Lung (tissue), 12 donors: ENCODE measurements around the gene GADD45GIP1. TPM values are rescaled to one million over a fixed set of nuclear protein-coding genes. Genes with fewer than 3 reads are reported as not detected.

Experiments
- ATAC-seq: fragments of 200-7000 bp; cut with Tn5 transposase; one replicate; pipeline ENCODE4 v1.9.1; 2020; ENCODE audit warnings: moderate number of reproducible peaks; ENCODE audit not compliant: insufficient read depth, low FRiP score
- DNase-seq, 3 donors: peaks; one replicate each; pipeline ENCODE4 v3.0.0-alpha.2; 2013 to 2017
- H3K27ac ChIP-seq, 2 donors: one replicate each; pipeline ENCODE4 v1.5.1; 2013; ENCODE audit warnings: mild to moderate bottlenecking in 2 of 2, moderate library complexity in 2 of 2, control low read depth in 1 of 2, inconsistent platforms in 1 of 2, low read depth in 1 of 2, low read length in 1 of 2
- H3K27me3 ChIP-seq, 3 donors: one replicate each; pipeline ENCODE4 v1.5.1; 2013; ENCODE audit warnings: low read length in 2 of 3; ENCODE audit not compliant: control insufficient read depth in 3 of 3, insufficient read depth in 3 of 3
- H3K36me3 ChIP-seq, 4 donors: one replicate each; pipeline ENCODE4 v1.5.1; 2013; ENCODE audit warnings: low read length in 4 of 4, mild to moderate bottlenecking in 1 of 4, moderate library complexity in 1 of 4; ENCODE audit not compliant: control insufficient read depth in 4 of 4, insufficient read depth in 4 of 4
- H3K4me1 ChIP-seq, 5 donors: one replicate each; pipeline ENCODE4 v1.5.1; 2013; ENCODE audit warnings: low read length in 5 of 5, mild to moderate bottlenecking in 2 of 5, moderate library complexity in 1 of 5; ENCODE audit not compliant: control insufficient read depth in 5 of 5, insufficient read depth in 5 of 5
- H3K4me3 ChIP-seq: one replicate; pipeline ENCODE4 v1.5.1; 2013; ENCODE audit warnings: mild to moderate bottlenecking, control low read depth, moderate library complexity
- H3K9ac ChIP-seq, 2 donors: one replicate each; pipeline ENCODE4 v1.5.1; 2013; ENCODE audit warnings: low read length in 2 of 2, control low read depth in 1 of 2; ENCODE audit not compliant: insufficient read depth in 1 of 2
- H3K9me3 ChIP-seq, 4 donors: one replicate each; pipeline ENCODE4 v1.5.1; 2013; ENCODE audit warnings: low read length in 3 of 4, mild to moderate bottlenecking in 1 of 4, moderate library complexity in 1 of 4; ENCODE audit not compliant: control insufficient read depth in 4 of 4, insufficient read depth in 3 of 4
- WGBS, 2 donors: extraction: QIAGEN DNeasy Blood & Tissue Kit; methylation state at CpG; one replicate each; pipeline ENCODE4 v1.1.7; 2013; 5-methylcytosine and 5-hydroxymethylcytosine counted together
- polyA plus RNA-seq, 2 donors: library from polyadenylated mRNA; stranded (reverse); fragments of 200-250 nt; gene quantifications; one replicate each; pipeline ENCODE4 v1.2.1, GENCODE V29; 2013
- total RNA-seq, 2 donors: library from RNA; depleted of rRNA in 1 of 2; stranded (reverse); fragments of >200 nt in 1 of 2; gene quantifications; one replicate each; pipeline ENCODE4 v1.2.1, GENCODE V29; 2014 to 2021
- TF ChIP-seq, protein P1 (sequence below): IDR thresholded peaks from 2 replicates; pipeline ENCODE4 v1.5.1; 2012; ENCODE audit warnings: mild to moderate bottlenecking; ENCODE audit errors: control extremely low read depth, extremely low read depth
- donor health status: control.
- donor health status: control.
- donor health status: Bipolar disorder and iron deficiency.
- donor health status: healthy.
- donor health status: DM: yes; HTN: yes; CAD: no.

Gene GADD45GIP1
- total and polyA plus RNA-seq, 4 donors, result 14.9 to 69.0 (median 36.3) TPM

- 1 to 2% methylated on average over 51 of the region's 51 CpGs for whole genome bisulfite sequencing, 2 donors
- TF ChIP-seq, protein P1, sequence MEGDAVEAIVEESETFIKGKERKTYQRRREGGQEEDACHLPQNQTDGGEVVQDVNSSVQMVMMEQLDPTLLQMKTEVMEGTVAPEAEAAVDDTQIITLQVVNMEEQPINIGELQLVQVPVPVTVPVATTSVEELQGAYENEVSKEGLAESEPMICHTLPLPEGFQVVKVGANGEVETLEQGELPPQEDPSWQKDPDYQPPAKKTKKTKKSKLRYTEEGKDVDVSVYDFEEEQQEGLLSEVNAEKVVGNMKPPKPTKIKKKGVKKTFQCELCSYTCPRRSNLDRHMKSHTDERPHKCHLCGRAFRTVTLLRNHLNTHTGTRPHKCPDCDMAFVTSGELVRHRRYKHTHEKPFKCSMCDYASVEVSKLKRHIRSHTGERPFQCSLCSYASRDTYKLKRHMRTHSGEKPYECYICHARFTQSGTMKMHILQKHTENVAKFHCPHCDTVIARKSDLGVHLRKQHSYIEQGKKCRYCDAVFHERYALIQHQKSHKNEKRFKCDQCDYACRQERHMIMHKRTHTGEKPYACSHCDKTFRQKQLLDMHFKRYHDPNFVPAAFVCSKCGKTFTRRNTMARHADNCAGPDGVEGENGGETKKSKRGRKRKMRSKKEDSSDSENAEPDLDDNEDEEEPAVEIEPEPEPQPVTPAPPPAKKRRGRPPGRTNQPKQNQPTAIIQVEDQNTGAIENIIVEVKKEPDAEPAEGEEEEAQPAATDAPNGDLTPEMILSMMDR, result no peak
- Histone ChIP-seq H3K27me3 (no peaks in the 10 kb centered on the region), H3K9ac (peak within 1 kb of the TSS; percentile 41 to 92), H3K4me3 (peak within 1 kb of the TSS; percentile 94), H3K27ac (peak within 1 kb of the TSS; percentile 83 to 84), H3K36me3 (peaks cover 0 to 20% (median 8%) of the 10 kb centered on the region in 4 donors), H3K9me3 (no peaks in the 10 kb centered on the region), H3K4me1 (peaks cover 5 to 21% (median 11%) of the 10 kb centered on the region in 5 donors)
- DNase-seq, result peak; percentile 95
- ATAC-seq, result peak; percentile 79
Measured at GRCh38 chr19:12933287-12934072, 23.5 kb downstream of the GADD45GIP1 start, which contains the start of gene FARSA. Gene FARSA, minus strand, starts transcription at chr19:12933711. Its CDS starts 15 bp downstream, at chr19:12933696.

GRCh38 chr19:12932392-12933286 lies 24.4 kb downstream of the GADD45GIP1 start:
- WGBS, 2 donors, result 26 to 28% methylated on average over 16 of the region's 16 CpGs
- TF ChIP-seq, protein P1, result no peak
- Histone ChIP-seq H3K4me3 (peak overlapping the region; percentile 94), H3K4me1 (peaks cover 5 to 17% (median 10%) of the 10 kb centered on the region in 5 donors), H3K27me3 (no peaks in the 10 kb centered on the region), H3K27ac (peak overlapping the region in 1 of 2 donors; percentile 83), H3K9me3 (no peaks in the 10 kb centered on the region), H3K9ac (peak overlapping the region; percentile 41 to 73), H3K36me3 (peaks cover 0 to 26% (median 11%) of the 10 kb centered on the region in 4 donors)
- no peak for DNase-seq
- ATAC-seq, result no peak

- Histone ChIP-seq H3K9ac (no peak overlapping the region), H3K4me3 (no peak overlapping the region), H3K27me3 (no peaks in the 10 kb centered on the region), H3K36me3 (peaks cover 0 to 34% (median 20%) of the 10 kb centered on the region in 4 donors), H3K4me1 (peaks cover 5 to 11% (median 7%) of the 10 kb centered on the region in 5 donors), H3K9me3 (no peaks in the 10 kb centered on the region), H3K27ac (no peak overlapping the region)
- TF ChIP-seq, protein P1, result no peak
- no peak for ATAC-seq
- DNase-seq, result no peak
- WGBS, 2 donors, result 78 to 87% methylated on average over 19 of the region's 19 CpGs
Measured at GRCh38 chr19:12930002-12930645, 26.9 kb downstream of the GADD45GIP1 start.
